AG04449 (cell line): ENCODE results near the gene TBCK.

Source experiments
- CTCF ChIA-PET: fragments of 350-600 bp; formaldehyde crosslinking; extraction: SDS; loops from one replicate; lab custom pipeline; 2021; ENCODE audit warnings: antibody characterized with exemption; lab: Yijun Ruan, JAX
- POLR2A ChIA-PET: fragments of 400-600, 350-600 bp; formaldehyde crosslinking; extraction: SDS; loops from one replicate; lab custom pipeline; 2020; ENCODE audit warnings: antibody characterized with exemption, inconsistent platforms; lab: Yijun Ruan, JAX
- DNase-seq: peaks from one replicate; pipeline ENCODE4 v3.0.0-alpha.2; 2010; ENCODE audit warnings: low read depth, low spot score
- H3K4me3 ChIP-seq: 2 replicates; pipeline ENCODE4 v1.5.1; 2011; ENCODE audit warnings: low read depth, mild to moderate bottlenecking, control low read depth, low read length
- CTCF ChIP-seq: IDR thresholded peaks from one replicate; pipeline ENCODE4 v1.5.1; 2011; ENCODE audit warnings: mild to moderate bottlenecking, moderate library complexity, low read length, control low read depth, inconsistent platforms; ENCODE audit not compliant: insufficient read depth; ENCODE audit errors: missing control alignments

Gene TBCK

GRCh38 chr4:106022454-106022853 lies 293.6 kb downstream of the TBCK start:
- POLR2A ChIA-PET = no interaction called here
- CTCF ChIA-PET = no interaction called here
- DNase-seq = no peak
- TF ChIP-seq CTCF = no peak
- no peak overlapping the region for H3K4me3 ChIP-seq

- no peak for TF ChIP-seq CTCF
- ChIA-PET POLR2A (interaction anchor here (0.6 kb wide), 1 partner anchor 192 kb away, joined by 3 read pairs; no protein-coding TSS in a partner anchor), CTCF (no interaction called here)
- no peak for DNase-seq
- H3K4me3 ChIP-seq = no peak overlapping the region
Observed at GRCh38 chr4:106021737-106022410, 294.1 kb downstream of the TBCK start.

GRCh38 chr4:106019771-106020170 lies 296.2 kb downstream of the TBCK start:
- no peak overlapping the region for H3K4me3 ChIP-seq
- CTCF ChIA-PET = no interaction called here
- no peak for TF ChIP-seq CTCF
- POLR2A ChIA-PET = no interaction called here
- DNase-seq = peak; percentile 64

- ChIA-PET CTCF (no interaction called here), POLR2A (no interaction called here)
- no peak overlapping the region for H3K4me3 ChIP-seq
- DNase-seq = no peak
- TF ChIP-seq CTCF = no peak
Observed at GRCh38 chr4:106017975-106018374, 298.0 kb downstream of the TBCK start.

GRCh38 chr4:106011387-106011786 lies 304.6 kb downstream of the TBCK start:
- DNase-seq = no peak
- H3K4me3 ChIP-seq = no peak overlapping the region
- CTCF ChIA-PET = no interaction called here
- no peak for TF ChIP-seq CTCF
- POLR2A ChIA-PET = no interaction called here

GRCh38 chr4:106010761-106011160 lies 305.2 kb downstream of the TBCK start:
- DNase-seq = no peak
- no peak for TF ChIP-seq CTCF
- CTCF ChIA-PET = no interaction called here
- no peak overlapping the region for H3K4me3 ChIP-seq
- POLR2A ChIA-PET = no interaction called here
